BE2C (cell line): ENCODE data around the gene ADGRA3.

ENCODE experiments used
- DNase-seq: peaks from one replicate; pipeline ENCODE4 v3.0.0-alpha.2; 2020
- H3K27me3 ChIP-seq: fragments of 250-450 bp; sonication (Bioruptor Pico); 2 replicates; pipeline ENCODE4 v1.5.1; 2020; ENCODE audit warnings: mild to moderate bottlenecking
- H3K36me3 ChIP-seq: fragments of 250-450 bp; sonication (Bioruptor Pico); 2 replicates; pipeline ENCODE4 v1.5.1; 2020; ENCODE audit warnings: mild to moderate bottlenecking
- H3K4me1 ChIP-seq: fragments of 250-450 bp; sonication (Bioruptor Pico); 2 replicates; pipeline ENCODE4 v1.5.1; 2020
- H3K4me3 ChIP-seq: 2 replicates; pipeline ENCODE4 v1.5.1; 2011; ENCODE audit warnings: low read depth, low read length
- H3K9me3 ChIP-seq: fragments of 250-450 bp; sonication (Bioruptor Pico); 2 replicates; pipeline ENCODE4 v1.5.1; 2020
- CTCF ChIP-seq: IDR thresholded peaks from 2 replicates; pipeline ENCODE4 v1.5.1; 2012; ENCODE audit warnings: mild to moderate bottlenecking, low read depth, low read length

Gene ADGRA3

GRCh38 chr4:22466581-22466980, 49.3 kb downstream of the ADGRA3 start:
- H3K4me1 ChIP-seq = no peaks in the 10 kb centered on the region
- TF ChIP-seq CTCF = no peak
- H3K9me3 ChIP-seq = no peaks in the 10 kb centered on the region
- H3K36me3 ChIP-seq = peaks cover under 1% of the 10 kb centered on the region
- DNase-seq = no peak
- H3K27me3 ChIP-seq = no peaks in the 10 kb centered on the region
- no peak overlapping the region for H3K4me3 ChIP-seq

- no peak for TF ChIP-seq CTCF
- no peak overlapping the region for H3K4me3 ChIP-seq
- H3K36me3 ChIP-seq = peaks cover 3% of the 10 kb centered on the region
- no peaks in the 10 kb centered on the region for H3K9me3 ChIP-seq
- no peaks in the 10 kb centered on the region for H3K4me1 ChIP-seq
- no peak for DNase-seq
- H3K27me3 ChIP-seq = no peaks in the 10 kb centered on the region
Observed at GRCh38 chr4:22465996-22466395, 49.9 kb downstream of the ADGRA3 start.

- Histone ChIP-seq H3K4me1 (no peaks in the 10 kb centered on the region), H3K9me3 (no peaks in the 10 kb centered on the region), H3K27me3 (no peaks in the 10 kb centered on the region), H3K36me3 (peaks cover 3% of the 10 kb centered on the region), H3K4me3 (no peak overlapping the region)
- TF ChIP-seq CTCF = no peak
- DNase-seq = no peak
Observed at GRCh38 chr4:22465349-22465748, 50.5 kb downstream of the ADGRA3 start.

DNA sequence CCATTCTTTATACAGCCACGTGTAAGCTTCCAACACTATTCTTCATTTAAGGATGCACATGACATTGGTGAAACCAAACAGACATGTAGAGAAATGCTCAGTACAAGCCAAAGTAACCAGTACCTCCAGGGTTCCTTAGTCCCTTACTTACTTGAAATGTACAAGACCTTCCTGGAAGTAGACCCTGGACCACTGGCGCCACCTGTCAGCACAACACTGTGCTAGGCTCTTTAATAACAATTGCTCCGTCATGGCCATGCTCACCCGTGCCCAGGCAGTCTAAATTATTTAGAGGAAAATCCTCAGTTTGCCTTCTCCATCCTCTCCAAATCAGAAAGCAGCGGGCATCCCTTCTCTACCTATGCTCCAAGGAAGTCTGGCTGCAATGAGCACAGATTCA, 52.7 kb downstream of the ADGRA3 start:
- DNase-seq = no peak
- peaks cover 8% of the 10 kb centered on the region for H3K4me1 ChIP-seq
- no peak; the same call in 1 of the 2 replicates for TF ChIP-seq CTCF

GRCh38 chr4:22462688-22463087, 53.2 kb downstream of the ADGRA3 start:
- H3K4me3 ChIP-seq = no peak overlapping the region
- H3K27me3 ChIP-seq = no peaks in the 10 kb centered on the region
- no peak for TF ChIP-seq CTCF
- H3K36me3 ChIP-seq = peaks cover 3% of the 10 kb centered on the region
- no peaks in the 10 kb centered on the region for H3K9me3 ChIP-seq
- no peak for DNase-seq
- peaks cover 12% of the 10 kb centered on the region for H3K4me1 ChIP-seq

More for the DNA sequence above, 52.7 kb downstream of the ADGRA3 start:
- H3K4me3 ChIP-seq = no peak overlapping the region
- peaks cover 3% of the 10 kb centered on the region for H3K36me3 ChIP-seq
- H3K9me3 ChIP-seq = no peaks in the 10 kb centered on the region
- no peaks in the 10 kb centered on the region for H3K27me3 ChIP-seq

DNA sequence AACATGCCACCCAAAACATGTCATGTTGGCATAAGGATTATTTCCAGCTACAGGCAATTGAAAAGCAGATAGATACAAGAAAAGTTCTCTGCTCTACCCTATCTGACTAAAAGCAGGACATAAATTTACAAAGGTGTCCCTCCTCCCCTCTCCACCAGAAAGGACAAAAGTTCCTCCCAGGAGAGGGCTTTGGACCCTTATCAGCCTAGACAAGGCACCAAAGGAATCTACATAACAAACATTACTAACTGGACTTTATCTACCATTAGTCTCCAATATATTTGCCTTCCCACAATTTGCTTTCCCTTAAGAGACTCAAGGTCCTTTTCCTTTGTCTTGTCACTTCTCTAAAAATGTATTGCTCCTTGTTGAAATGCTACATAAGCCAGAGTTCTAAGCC, 55.6 kb downstream of the ADGRA3 start:
- Histone ChIP-seq H3K9me3 (no peaks in the 10 kb centered on the region), H3K4me3 (no peak overlapping the region), H3K4me1 (peaks cover 26% of the 10 kb centered on the region), H3K27me3 (no peaks in the 10 kb centered on the region), H3K36me3 (peaks cover 3% of the 10 kb centered on the region)
- TF ChIP-seq CTCF = no peak
- DNase-seq = no peak
